Fibroblast of lung (primary cell): ENCODE data around the gene MUC6. TPM values are rescaled to one million over a fixed set of nuclear protein-coding genes. Genes with fewer than 3 reads are reported as not detected.

ENCODE experiments used
- DNase-seq, 2 donors: peaks; one replicate each; pipeline versions ENCODE4 v3.0.0 to v3.0.0-alpha.2; 2010; ENCODE audit warnings: low read depth in 2 of 2
- H2AFZ ChIP-seq: 2 replicates; pipeline ENCODE4 v1.5.1; 2012; ENCODE audit warnings: low read length, control low read depth, inconsistent platforms
- H3K27ac ChIP-seq: 2 replicates; pipeline ENCODE4 v1.5.1; 2011; ENCODE audit warnings: low read length, control low read depth; ENCODE audit not compliant: insufficient read depth
- H3K27me3 ChIP-seq: 2 replicates; pipeline ENCODE4 v1.5.1; 2011; ENCODE audit warnings: mild to moderate bottlenecking, low read length; ENCODE audit not compliant: control insufficient read depth, insufficient read depth
- H3K36me3 ChIP-seq: 2 replicates; pipeline ENCODE4 v1.5.1; 2011; ENCODE audit warnings: low read length; ENCODE audit not compliant: control insufficient read depth, insufficient read depth
- H3K4me1 ChIP-seq: 2 replicates; pipeline ENCODE4 v1.5.1; 2011; ENCODE audit warnings: low read length; ENCODE audit not compliant: control insufficient read depth, insufficient read depth; ENCODE audit errors: extremely low read depth
- H3K4me2 ChIP-seq: 2 replicates; pipeline ENCODE4 v1.5.1; 2011; ENCODE audit warnings: low read length, control low read depth; ENCODE audit not compliant: insufficient read depth; ENCODE audit errors: extremely low read depth
- H3K4me3 ChIP-seq, 4 experiments: fragments of 200-600 bp in 1 of 4; sonication (generic) in 1 of 4; replicated peaks in 1 of 4; 2 replicates each; pipeline ENCODE4 v1.5.1; 2011 to 2016; ENCODE audit warnings: low read length in 4 of 4, low read depth in 3 of 4, mild to moderate bottlenecking in 3 of 4, control low read depth in 2 of 4, inconsistent platforms in 1 of 4, mixed read lengths in 1 of 4; ENCODE audit not compliant: insufficient read depth in 1 of 4; ENCODE audit errors: control extremely low read depth in 1 of 4
- H3K79me2 ChIP-seq: 2 replicates; pipeline ENCODE4 v1.5.1; 2012; ENCODE audit warnings: mild to moderate bottlenecking, low read length, inconsistent platforms; ENCODE audit not compliant: control insufficient read depth, insufficient read depth
- H3K9ac ChIP-seq: 2 replicates; pipeline ENCODE4 v1.5.1; 2011; ENCODE audit warnings: mild to moderate bottlenecking, low read length, control low read depth; ENCODE audit not compliant: insufficient read depth
- H3K9me3 ChIP-seq: 2 replicates; pipeline ENCODE4 v1.5.1; 2012; ENCODE audit warnings: low read depth, low read length; ENCODE audit not compliant: control insufficient read depth, insufficient read depth
- H4K20me1 ChIP-seq: 2 replicates; pipeline ENCODE4 v1.5.1; 2011; ENCODE audit warnings: low read length; ENCODE audit not compliant: control insufficient read depth, insufficient read depth; ENCODE audit errors: extremely low read depth
- CTCF ChIP-seq, 2 donors: IDR thresholded peaks in 1 of 2; conservative IDR thresholded peaks in 1 of 2; 1 replicate in 1 of 2; 2 replicates in 1 of 2; pipeline ENCODE4 v1.5.1; 2011 to 2012; ENCODE audit warnings: low read length in 2 of 2, control low read depth in 1 of 2, inconsistent platforms in 1 of 2, low read depth in 1 of 2, mild to moderate bottlenecking in 1 of 2
- EZH2 ChIP-seq: IDR thresholded peaks from 2 replicates; pipeline ENCODE4 v1.5.1; 2012; ENCODE audit warnings: low read length, control low read depth, mild to moderate bottlenecking; ENCODE audit errors: missing control alignments
- polyA plus RNA-seq, 2 donors: library from polyadenylated mRNA; depleted of rRNA in 1 of 2; stranded (reverse) in 1 of 2; unstranded in 1 of 2; fragments of >200 nt; gene quantifications; 2 replicates each; pipeline ENCODE4 v1.2.1, GENCODE V29; 2011 to 2012; ENCODE audit warnings: missing spikeins in 1 of 2
- total RNA-seq: library from RNA; depleted of rRNA; stranded (reverse); fragments of >200 nt; gene quantifications from 2 replicates; pipeline ENCODE4 v1.2.1, GENCODE V29; 2014

MUC6 gene
- total and polyA plus RNA-seq, 2 donors (not counting 1 experiment from before 2014, with no cell fraction given) = not detected

GRCh38 chr11:971092-971690 lies 65.3 kb downstream of the MUC6 start:
- Histone ChIP-seq H3K9me3 (no peaks in the 10 kb centered on the region), H3K36me3 (peaks cover 21% of the 10 kb centered on the region), H2AFZ (no peak overlapping the region), H3K4me3 (no peak overlapping the region), H3K9ac (no peak overlapping the region), H3K27me3 (no peaks in the 10 kb centered on the region), H3K4me1 (no peaks in the 10 kb centered on the region), H3K4me2 (no peak overlapping the region), H3K27ac (no peak overlapping the region), H4K20me1 (no peaks in the 10 kb centered on the region), H3K79me2 (no peaks in the 10 kb centered on the region)
- DNase-seq = no peak
- TF ChIP-seq EZH2 = no peak
- no peak for TF ChIP-seq CTCF (conservative IDR thresholded peaks at IDR 0.05 in 1 of 2, IDR thresholded peaks at IDR 0.05 in 1 of 2; ENCODE audit: low read depth in 1 of 2, low read length in 2 of 2)

- H3K4me3 ChIP-seq = no peak overlapping the region
- no peak overlapping the region for H3K27ac ChIP-seq
- no peaks in the 10 kb centered on the region for H3K4me1 ChIP-seq
- no peaks in the 10 kb centered on the region for H3K79me2 ChIP-seq
- no peak overlapping the region for H3K9ac ChIP-seq
- no peaks in the 10 kb centered on the region for H4K20me1 ChIP-seq
- no peak for DNase-seq
- H3K27me3 ChIP-seq = no peaks in the 10 kb centered on the region
- TF ChIP-seq CTCF (conservative IDR thresholded peaks at IDR 0.05 in 1 of 2, IDR thresholded peaks at IDR 0.05 in 1 of 2; ENCODE audit: low read depth in 1 of 2, low read length in 2 of 2) (no peak), EZH2 (no peak)
- H3K36me3 ChIP-seq = peaks cover 21% of the 10 kb centered on the region
- H3K4me2 ChIP-seq = no peak overlapping the region
- no peaks in the 10 kb centered on the region for H3K9me3 ChIP-seq
- no peak overlapping the region for H2AFZ ChIP-seq
Observed at GRCh38 chr11:970319-970871, 66.1 kb downstream of the MUC6 start.

GRCh38 chr11:969651-970205 lies 66.8 kb downstream of the MUC6 start:
- Histone ChIP-seq H3K9me3 (no peaks in the 10 kb centered on the region), H3K4me2 (no peak overlapping the region), H2AFZ (no peak overlapping the region), H3K9ac (no peak overlapping the region), H3K27me3 (no peaks in the 10 kb centered on the region), H3K36me3 (peaks cover 19% of the 10 kb centered on the region), H3K27ac (no peak overlapping the region), H3K4me3 (no peak overlapping the region), H3K4me1 (no peaks in the 10 kb centered on the region), H3K79me2 (no peaks in the 10 kb centered on the region), H4K20me1 (no peaks in the 10 kb centered on the region)
- no peak for DNase-seq
- TF ChIP-seq EZH2 (no peak), CTCF (conservative IDR thresholded peaks at IDR 0.05 in 1 of 2, IDR thresholded peaks at IDR 0.05 in 1 of 2; ENCODE audit: low read depth in 1 of 2, low read length in 2 of 2) (no peak)
